GM12891 (cell line): ENCODE measurements around the gene VCL.

Experiments
- PAX5 ChIP-seq: IDR thresholded peaks from 2 replicates; pipeline ENCODE4 v1.6.1; 2011; ENCODE audit warnings: low read length, moderate library complexity, mild to moderate bottlenecking; ENCODE audit not compliant: insufficient read depth, severe bottlenecking
- POLR2A ChIP-seq: IDR thresholded peaks from 2 replicates; pipeline ENCODE4 v1.6.1; 2011; ENCODE audit warnings: low read depth, low read length, control low read depth
- POLR2AphosphoS5 ChIP-seq: IDR thresholded peaks from 2 replicates; pipeline ENCODE4 v1.6.1; 2011; ENCODE audit warnings: low read depth, low read length, control low read depth
- SPI1 ChIP-seq: IDR thresholded peaks from 2 replicates; pipeline ENCODE4 v1.6.1; 2011; ENCODE audit warnings: low read depth, low read length, control low read depth

DNA sequence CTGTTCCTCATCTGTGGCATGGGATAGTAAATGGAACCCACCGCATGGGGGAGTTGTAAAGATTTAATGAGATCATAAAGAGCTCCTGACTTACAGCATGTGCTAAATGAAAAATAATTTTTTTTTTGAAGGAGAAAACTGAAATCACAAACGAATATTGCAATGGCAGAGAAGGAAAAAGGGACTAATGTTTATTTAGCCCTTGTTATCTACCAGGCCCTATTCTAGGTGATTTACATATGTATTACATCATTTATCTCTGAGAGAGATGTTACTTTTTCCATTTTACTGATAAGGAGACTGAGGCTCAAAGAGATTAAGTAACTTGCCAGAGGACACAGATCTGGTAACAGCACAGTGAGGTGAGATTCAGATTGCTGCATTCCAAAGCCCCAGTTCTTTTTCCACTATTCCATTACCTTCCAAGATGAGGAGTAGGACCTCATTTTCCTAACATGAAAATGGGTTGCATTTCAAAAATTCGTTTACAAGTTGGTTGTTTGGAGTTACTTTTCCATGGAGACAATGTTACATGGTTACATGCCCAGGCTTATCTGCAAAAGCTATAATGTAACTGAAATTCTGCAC, 28.6 kb downstream of the VCL start:
- no peak for TF ChIP-seq POLR2AphosphoS5
- TF ChIP-seq POLR2A, result no peak
- no peak for TF ChIP-seq PAX5
- no peak for TF ChIP-seq SPI1
